CD4-positive, alpha-beta T cell treated with Interleukin-6 at 100 ng/mL for 8 hours (primary cell): ENCODE results near the gene EBF4.

Source experiments
- DNase-seq: peaks from one replicate; pipeline ENCODE4 v3.0.0-alpha.2; 2020; ENCODE audit warnings: mixed read lengths, low spot score

The EBF4 gene

GRCh38 chr20:2742934-2743559 is 50.5 kb downstream of the EBF4 start:
- peak; percentile 80 for DNase-seq

DNA sequence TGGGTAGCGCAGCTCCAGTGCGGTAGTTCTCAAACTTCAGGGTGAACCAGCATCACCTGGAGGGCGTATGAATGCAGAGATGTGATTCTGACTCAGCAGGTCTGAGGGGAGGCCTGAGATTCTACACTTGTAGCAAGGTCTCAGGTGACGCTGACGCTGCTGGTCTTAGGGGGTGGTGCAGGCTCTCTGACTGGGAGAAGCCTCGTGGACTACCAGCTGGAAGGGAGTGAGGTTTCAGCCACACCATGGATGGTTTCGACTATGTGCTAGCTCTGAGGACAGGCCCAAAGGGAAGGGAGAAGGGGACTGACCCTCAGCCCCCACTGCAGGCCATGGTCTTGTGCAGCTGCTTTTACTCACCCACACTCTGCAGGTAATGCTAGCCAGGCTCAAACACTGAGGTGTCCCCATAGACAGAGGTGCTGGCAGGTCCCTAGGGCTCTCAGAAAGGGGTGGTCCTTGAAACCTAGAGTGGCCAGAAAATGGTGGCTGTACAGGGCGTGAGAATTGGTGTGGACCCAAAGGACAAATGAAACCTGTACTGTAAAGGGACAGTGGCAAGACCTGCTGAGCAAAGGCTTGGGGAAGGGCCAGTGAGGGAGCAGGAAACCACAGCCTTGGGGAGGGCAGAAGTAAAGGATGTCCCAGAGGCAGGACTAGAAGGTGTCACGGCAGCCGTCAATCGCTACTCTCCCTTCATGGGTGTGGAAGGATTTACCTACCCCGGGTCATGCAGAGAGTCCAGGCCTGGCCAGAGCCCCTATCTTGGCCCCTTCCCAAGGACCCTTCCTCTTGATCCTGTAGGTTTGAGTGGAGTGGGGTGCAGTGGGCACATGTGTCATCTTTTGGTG is 52.7 kb downstream of the EBF4 start:
- no peak for DNase-seq

- no peak for DNase-seq
These were observed 53.5 kb downstream of the EBF4 start for GRCh38 chr20:2745936-2746635.

- no peak for DNase-seq
These were observed 54.2 kb downstream of the EBF4 start for GRCh38 chr20:2746636-2747265.

DNA sequence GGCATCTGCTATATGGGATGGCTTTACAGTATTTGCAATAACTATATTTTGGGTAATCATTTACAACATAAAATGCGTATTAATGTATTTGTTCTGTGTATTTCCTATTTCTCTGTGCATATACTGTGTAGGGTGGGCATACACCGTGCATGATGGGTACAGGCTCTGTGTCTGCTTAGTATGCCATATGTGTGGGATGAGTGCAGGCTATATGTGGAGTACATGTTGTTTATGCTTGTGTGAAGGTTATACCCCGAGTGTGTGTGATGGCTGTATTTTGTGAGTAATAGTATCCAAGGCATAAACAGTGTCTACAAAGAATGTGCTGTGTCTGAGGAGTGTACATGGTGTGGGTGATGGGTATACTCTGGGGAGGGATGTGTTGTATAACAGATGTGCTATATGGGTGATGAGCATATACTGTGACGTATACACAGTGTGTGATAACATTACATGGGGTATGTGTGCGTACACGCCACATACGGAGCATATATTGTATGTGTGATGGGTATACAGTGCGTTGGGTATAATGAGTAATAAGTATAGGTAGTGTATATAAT is 55.2 kb downstream of the EBF4 start:
- DNase-seq, result no peak

DNA sequence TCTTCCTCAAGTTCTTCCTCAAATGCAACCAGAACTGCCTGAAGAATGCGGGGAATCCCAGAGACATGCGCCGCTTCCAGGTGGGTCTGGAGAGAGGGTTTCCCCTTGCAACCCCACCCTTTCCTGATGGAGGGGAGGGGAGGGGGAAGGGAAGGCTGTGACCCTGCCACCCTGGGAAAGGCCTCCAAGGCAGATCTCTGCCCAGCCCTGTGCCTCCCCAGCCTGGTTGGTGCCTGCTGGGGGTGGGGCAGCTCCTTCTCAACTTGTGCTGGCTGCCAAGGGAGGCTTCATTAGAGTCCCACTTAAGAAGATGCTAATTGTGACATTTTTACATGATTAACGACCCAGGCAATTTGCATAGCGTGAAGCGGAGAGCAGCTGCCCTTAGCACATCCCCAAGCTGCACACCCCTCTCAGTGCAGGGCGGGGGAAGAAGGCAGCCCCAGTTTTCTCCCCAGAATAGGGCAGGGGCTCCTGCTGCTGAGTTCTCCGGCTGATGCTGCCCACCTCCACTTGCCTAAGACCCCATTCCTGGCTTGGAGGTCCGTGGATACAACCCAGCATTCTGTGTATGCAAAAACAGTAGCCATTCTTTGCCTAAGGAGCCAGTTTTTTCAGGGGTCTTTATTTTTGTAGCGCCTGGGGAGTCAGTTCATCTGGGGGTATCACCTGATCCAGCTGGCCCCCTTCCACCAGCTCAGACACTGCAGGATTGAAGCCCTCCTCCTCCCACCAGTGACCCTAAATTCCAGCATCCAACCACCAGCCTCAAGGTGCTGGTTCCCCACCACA is 56.2 kb downstream of the EBF4 start:
- DNase-seq, result no peak

GRCh38 chr20:2749343-2749950 is 56.9 kb downstream of the EBF4 start:
- no peak for DNase-seq

DNA sequence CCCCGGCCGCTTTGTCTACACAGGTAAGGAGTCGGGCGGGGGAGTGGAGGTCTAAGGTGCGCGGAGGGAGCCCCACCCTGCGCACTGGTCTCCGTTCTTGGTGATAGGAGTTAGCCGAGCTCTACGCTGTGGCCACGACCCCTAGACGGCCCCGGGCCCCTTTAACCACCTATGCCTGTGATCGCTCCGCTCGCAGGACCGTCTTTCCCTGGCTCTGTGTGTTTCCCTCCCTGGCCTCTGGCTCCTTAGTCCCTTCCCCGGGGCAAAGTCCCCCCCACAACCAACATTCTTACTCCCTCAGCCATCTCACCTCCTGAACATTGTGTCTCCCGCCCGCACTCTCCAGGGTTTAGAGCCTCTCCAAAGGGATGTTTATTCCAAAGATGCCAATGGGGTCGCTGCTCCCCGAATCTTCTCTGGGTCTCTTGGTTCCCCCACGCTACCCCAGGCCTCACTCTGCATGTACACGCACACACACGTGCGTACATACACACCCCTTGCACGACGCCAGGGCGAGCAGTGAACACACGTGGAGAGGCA is 57.4 kb downstream of the EBF4 start:
- no peak for DNase-seq

- no peak for DNase-seq
These were observed 58.1 kb downstream of the EBF4 start for GRCh38 chr20:2750491-2751251.

DNA sequence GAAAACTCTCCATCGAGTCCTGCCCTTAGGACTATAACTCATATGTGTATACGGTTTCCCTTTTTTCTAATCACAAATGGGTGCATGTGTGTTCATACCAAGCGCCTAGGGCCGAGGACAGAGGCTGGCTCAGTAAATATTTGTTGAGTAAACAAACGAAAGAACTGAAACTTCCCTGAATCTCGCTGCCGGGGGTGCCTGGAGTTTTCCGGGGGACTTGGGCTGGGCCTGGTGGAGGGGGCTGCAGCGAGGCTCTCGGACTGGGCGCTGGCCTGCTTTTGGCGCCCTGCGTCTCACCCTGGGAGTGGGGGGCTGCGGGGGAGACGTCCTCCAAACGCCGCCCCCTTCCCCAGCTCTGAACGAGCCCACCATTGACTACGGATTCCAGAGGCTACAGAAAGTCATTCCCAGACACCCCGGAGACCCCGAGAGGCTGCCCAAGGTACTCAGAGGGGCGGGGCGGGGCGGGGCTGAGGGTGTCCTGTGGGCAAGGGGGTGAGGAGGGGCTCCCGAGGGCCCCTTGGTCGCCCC is 58.8 kb downstream of the EBF4 start:
- no peak for DNase-seq

- DNase-seq, result peak; percentile 37
These were observed 59.4 kb downstream of the EBF4 start for GRCh38 chr20:2751878-2752566.

DNA sequence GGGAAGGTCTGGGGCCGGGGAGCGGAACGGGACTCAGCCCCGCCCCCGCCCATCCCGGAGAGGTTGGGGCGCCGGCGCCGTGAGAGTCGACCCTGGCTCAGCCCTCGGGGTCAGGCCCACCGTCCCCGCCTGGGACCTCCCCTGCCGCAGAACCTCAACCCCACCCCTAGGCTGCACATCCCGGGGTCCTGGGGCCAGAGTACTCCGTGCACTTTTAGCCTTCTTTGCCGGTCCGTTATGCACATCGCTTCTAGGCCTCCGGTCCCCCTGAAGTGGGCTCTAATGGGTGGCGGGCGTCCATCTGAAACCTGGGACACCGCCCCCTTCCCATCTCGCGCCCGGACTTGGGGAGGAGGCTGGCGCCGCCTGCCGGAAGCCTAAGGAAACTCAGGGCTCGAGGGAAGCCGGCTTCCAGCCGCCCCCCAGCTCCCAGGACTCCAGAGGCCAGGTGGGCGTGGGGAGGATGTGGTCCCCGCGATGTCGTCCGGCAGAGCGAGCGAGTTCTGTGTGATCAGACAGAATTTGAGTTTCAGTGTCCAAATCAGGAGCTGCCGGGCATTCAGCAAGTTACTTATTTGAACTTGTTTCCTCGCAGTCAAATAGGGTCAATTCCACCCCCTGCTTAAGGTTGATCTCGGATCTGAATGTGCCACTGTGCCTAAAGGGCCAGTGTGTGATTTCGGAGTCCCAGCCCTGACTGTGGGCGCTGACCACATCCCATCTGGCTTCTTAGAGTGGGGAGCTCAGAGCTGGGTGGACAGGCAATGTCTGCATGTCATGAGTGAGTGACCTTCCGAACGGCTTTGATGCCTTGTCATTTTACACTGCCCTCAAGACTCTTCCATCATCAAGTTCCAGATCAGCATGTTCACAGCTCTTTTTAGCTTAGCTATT is 60.2 kb downstream of the EBF4 start:
- DNase-seq, result peak; percentile 42

- DNase-seq, result no peak
These were observed 61.0 kb downstream of the EBF4 start for GRCh38 chr20:2753461-2754040.

GRCh38 chr20:2754424-2754823 is 61.8 kb downstream of the EBF4 start:
- DNase-seq, result no peak

DNA sequence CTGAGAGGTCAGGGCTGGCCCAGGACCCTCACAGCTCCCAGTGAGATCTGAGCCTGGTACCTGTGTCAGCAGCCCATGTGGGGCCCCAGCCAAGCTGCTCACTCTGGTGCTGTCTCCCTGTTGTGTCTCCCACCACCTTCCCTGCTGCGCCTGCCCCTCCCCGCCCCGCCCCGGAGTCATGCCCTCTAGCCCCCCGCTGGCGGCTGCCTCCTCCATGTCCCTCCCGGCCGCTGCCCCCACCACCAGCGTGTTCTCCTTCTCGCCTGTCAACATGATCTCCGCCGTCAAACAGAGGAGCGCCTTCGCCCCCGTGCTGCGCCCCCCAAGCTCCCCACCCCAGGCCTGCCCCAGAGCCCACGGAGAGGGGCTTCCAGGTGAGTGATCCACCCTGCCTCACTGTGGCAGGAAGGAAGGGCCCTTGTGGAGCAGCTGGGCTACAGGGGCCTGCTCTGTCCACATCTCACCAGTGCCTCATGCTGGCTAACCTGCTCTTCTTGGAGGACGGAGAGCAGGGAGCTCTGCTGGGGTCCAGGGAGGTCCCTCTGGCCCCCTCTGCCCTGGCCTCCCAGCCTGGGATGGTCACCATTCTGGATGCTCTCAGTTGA is 63.0 kb downstream of the EBF4 start:
- DNase-seq, result no peak

GRCh38 chr20:2756056-2756611 is 63.6 kb downstream of the EBF4 start:
- DNase-seq, result no peak

DNA sequence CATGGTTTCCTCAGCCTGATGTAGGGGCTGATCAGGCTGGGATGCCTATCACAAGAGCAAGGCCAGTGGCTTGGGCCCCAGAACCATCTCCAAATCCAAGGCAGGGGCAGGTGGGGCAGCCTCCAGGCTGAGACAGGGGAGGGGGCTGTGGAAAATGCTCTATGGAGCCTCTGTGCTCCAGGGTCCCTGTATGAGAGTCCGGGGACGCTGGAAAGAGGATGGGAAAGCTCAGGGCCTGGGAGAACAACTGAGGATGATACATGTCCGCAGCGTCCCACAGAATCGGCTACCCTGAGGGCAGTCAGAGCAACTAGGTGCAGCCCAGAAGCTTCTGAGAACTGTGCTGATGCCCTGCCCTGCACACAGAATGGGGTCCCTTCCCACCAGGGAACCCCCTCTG is 64.4 kb downstream of the EBF4 start:
- DNase-seq, result no peak
